HG03575 (cell line): ENCODE measurements around the gene CACYBP.
"Not testable (repeated sequence)": the region's sequence is repeated elsewhere in the genome, so short reads cannot be mapped to it uniquely, and the experiment has no call there.

Experiments
- ATAC-seq: cut with Tn5 transposase; IDR thresholded peaks from one replicate; pipeline ENCODE4 v1.9.1; 2021; ENCODE audit not compliant: unreplicated experiment, insufficient number of reproducible peaks, low FRiP score; ENCODE audit errors: extremely low read depth

The CACYBP gene

DNA sequence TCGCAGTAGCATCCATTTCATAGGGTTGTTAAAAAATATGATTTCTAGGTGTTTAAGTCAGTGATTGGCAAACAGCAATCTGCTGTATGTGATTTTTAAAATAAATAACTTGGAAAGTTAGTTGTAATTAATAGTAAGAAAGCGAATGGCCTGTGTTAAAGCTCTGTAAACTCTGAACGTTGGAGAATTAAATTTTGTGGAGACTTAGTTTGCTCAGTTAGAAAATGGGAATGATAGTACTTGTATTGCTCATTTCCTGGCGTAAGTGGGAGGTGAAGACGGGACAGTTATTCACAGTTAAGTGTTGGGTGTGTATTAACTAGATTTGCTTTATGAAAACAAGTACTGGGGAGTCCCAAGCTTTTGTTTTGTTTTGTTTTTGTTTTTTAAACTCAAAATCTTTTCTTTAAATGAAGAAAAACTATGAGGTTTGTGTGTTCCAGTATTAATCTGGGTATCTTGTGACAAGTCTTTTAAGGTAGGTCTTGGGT lies 995 bp downstream of the CACYBP start:
- no peak for ATAC-seq

DNA sequence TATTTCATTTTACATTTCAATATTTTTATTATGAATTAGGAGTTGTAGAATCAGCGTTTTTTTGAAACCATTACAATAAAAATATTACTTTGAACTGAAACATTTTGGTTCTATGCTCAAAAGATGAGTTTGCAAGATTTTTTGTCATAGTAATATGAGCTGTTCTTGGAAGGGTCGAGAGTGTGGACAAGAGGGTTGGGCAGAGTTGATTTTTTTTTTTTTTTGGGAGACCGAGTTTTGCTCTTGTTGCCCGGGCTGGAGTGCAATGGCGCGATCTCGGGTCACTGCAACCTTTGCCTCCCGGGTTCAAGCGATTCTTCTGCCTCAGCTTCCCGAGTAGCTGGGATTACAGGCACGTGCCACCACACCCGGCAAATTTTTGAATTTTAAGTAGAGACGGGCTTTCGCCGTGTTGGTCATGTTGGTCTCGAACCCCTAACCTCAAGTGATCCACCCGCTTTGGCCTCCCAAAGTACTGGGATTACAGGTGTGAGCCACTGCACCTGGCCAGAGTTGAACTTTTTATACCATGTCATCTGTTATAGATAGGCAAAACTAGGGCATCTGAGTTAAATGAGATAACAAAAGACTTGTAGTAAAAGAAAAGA lies 3.3 kb downstream of the CACYBP start:
- no peak for ATAC-seq

DNA sequence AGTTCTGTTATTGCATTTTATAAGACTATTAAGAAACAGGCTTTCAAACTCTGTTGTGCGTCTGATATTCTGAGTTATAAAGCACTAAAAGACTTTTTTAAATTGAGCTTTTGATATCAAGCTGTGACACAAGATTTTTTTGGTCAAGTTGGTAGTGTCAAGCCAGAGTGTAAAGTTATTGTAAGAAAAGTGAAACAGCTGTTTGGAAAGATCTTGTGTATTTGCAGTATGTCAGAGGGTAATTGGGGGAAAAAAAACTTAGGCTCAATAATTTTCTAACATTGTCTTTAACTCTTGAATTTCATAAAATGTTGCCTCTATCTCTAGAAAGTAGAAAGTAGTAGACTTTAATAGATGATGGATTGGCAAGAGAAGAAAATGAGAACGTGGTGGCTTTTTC lies 3.8 kb downstream of the CACYBP start:
- ATAC-seq = no peak

DNA sequence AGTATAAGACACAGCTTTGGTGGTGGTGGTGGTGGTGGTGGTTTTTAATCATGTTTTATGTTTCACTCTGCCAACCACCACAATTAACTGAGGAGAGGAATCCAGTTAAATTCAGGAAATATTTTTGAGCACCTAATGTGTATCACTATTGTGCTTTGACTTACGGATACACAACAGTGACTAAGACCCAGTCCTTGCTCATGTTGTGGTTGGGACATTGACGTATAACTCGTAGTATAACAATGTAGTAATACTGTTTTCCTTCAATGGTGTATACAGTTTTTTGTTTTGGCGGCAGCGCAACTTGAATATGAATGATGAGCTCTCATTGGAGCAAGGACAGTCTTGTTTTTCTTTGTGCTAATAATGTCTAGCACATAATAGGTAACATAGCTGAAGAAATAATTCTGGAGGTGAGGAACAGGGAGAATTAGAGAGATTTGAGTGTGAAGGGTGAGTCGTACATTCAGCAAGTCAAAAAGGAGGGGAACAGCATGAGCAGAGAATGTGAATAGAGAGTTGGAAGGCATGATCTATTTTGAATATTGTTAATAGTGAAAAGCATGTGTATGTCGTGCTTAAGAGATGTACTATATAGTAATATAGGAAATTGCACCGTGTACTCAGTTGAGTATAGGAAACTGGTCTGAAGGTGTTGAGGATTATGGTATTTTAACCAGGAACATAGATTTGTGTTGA lies 5.5 kb downstream of the CACYBP start:
- no peak for ATAC-seq

DNA sequence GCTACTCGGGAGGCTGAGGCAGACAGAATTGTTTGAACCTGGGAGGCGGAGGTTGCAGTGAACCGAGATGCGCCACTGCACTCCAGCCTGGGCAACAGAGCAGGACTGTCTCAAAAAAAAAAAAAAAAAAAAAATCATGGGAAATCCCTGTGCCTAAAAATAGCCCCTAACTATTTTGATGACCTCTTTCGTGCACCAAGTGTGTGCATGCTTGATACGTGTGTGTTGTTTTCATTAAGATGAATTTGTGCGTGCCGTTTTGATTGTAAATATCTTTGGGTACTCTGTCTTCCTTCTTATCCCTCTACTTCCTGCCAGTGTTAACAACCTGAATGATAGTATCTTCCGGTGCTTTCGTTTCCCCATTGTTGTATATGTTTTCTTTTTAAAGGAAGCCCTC lies 9.8 kb downstream of the CACYBP start:
- ATAC-seq = no peak

DNA sequence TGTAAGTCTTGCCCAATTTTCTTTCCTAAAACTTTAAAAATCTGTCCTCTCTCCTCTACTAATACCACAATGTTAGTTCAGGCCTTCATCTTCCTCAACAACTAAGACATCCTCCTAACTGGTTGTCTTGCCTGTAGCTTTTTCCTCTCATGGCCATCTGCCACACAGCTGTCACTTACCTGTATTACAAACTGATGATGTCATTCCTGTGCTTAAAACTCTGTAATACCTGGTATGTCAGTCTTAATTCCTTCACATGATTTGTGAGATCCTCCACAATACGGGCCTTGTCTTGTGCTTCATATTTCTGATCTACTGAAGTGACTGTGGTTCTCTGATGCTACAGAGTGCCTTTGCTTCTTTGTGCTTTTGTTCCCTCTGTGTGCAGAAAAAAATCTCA lies 13.7 kb downstream of the CACYBP start:
- no peak for ATAC-seq

DNA sequence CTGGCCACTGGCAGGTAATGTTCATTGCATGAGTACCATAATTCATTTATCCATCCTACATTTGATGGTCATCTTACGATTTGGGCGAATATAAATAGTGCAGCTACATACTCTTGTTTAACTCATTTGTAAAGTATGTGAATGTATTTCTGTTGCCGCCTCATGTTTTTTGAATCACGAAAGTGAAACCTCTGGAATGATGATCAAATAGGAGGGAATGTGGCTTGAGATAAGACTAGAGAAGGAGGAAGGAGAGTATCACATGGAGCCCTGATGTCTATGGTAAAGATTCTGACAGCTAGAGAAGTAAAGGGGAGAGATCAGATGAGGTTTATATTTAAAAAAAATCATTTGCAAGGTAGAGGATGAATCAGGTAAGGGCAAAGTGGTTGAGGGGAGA lies 15.5 kb downstream of the CACYBP start:
- no peak for ATAC-seq

DNA sequence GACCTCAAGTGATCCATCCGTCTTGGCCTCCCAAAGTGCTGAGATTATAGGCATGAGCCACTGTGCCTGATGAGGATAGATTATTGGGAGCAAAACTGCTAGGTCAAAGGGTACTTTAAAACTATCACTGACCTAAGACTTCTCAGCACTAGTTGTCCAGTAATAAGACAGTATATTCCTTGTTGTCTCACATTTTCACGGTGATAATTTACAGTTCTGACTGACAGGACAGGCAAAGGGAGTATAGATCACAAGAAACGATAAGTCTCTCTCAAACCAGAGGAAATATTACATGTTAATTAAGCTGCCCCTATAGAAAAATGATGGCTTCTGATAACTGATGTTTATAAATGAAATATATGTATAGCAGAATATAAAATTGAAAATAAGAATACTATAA lies 19.8 kb downstream of the CACYBP start:
- ATAC-seq = no peak

DNA sequence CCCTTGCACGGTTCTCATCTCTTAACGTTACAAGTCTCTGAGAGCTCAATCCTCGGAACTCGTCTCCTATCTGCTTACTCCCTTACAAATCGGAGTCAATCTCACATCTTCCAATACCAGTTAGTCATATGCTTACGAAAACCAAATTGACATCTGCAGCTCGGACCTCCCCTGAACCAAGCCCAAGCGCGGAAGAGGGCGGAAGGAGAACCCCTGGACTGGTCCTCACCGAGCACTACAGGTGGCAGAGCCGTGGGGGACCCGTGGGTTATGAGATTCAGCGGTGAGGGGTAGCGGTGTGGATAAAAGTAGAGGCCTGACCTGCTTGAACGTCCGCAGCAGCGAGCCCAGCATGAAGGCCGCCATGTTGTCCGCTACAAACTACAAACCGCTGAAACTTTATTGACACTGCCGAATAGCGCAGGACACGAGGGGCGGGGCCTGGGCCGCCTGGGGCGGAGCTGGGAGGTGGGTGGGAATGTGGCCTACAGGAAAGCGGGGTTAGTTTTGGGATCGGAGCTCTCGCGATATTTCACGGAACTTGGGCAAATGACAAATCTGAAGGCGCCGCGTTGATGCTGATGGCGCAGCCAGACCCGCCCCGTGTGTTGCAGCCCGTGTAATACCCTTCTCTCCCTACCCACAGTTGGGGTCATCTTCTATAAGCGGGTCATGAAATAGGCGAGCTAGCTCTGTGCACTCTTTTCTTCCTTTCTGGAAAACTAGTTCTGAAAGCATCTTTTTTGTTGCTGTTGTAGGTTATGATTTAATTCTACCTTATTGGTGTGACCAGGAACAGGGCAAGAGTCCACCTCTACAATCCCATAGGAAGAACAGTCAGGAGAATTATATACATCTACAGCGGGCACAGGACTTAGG lies 23.5 kb downstream of the CACYBP start, which contains the start of gene MRPS14:
TSS of gene MRPS14 (minus strand) at position 383 of the 879 bp plus-strand sequence. CDS start at position 366, 17 bp downstream.
- peak; percentile 76 for ATAC-seq

DNA sequence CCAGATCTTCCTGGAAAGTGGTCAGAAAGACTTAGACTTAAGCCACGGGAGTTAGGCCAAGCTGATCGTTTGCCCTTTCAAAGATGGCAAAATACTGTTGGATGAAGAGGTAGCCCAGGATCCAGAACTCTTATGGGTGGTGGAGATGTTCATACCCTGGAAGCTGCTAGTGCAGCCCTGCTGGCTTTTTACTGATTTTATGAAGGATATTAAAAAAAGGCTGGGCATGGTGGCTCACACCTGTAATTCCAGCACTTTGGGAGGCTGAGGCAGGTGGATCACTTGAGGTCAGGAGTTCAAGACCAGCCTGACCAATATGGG lies 24.1 kb downstream of the CACYBP start:
- ATAC-seq = not testable (repeated sequence)

DNA sequence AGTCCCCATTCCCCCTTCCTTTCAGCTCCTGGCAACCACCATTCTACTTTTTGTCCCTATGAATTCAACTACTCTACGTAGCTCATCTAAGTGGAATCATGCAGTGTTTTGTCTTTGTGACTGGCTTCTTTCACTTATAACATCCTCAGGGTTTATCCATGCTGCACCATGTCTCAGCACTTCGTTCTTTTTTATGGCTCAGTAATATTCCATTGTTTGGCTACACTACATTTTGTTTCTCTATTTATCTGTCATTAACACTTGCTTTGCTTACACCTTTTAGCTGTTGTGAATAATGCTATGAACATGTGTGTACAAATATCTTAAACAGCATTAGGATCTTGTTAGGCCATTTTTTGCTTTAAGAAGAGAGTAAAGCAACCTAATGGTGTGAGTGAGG lies 25.0 kb downstream of the CACYBP start:
- ATAC-seq = no peak

DNA sequence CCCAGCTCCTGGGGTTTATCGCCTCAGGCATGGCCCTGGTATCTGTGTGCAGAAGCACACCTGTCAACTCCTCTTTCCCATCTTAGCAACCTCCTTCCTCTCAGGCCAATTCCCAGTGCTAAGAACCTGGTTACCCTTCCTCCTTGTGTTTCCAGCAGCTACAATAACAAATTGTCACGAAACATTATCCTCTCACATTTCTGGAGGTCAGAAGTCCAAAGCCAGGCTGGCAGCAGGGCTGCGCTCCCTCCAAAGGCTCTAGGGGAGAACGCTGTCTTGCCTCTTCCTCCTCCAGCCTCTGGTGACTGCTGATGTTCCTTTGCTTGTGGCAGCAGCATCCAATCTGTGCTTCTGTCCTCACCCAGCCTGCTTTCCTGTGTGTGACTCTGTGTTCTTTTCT lies 34.2 kb downstream of the CACYBP start:
- ATAC-seq = no peak

DNA sequence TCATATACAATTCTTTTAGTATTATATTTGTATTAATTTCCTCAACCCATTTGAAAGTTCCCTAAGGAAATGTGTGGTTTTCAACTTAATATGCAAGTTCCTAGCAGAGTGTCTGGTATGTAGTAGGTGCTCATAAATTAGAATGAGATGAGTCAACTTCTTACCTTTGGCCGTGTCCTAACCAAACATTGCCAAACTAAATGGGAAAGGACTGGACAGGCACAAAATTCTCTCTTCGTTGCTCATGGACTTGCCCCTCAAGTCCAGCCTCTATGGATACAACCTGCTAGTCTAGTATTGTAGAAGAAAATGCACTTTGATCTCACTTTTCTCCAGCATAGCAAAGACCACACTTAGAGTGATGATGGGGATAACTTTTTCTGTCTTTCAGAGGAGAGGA lies 35.0 kb downstream of the CACYBP start:
- no peak for ATAC-seq

DNA sequence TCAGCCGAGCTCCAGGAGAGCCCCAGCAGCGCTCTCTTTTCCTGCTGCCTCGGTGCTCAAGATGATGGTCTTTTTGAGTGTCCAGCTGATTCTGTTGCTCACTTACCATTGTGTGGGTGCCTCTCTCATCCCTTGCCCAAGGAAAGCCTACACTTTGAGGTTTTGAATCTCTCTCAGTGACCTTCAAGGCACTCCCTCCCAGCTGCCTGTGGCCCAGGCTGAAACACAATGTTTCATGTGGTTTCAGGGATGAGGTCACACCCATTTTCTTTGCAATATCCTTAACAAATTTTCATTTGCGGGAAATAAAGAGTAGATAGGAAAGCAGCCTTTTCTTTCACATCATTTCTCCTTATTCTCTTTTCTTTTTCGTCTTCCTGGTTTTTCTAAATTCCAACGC lies 36.1 kb downstream of the CACYBP start:
- no peak for ATAC-seq

DNA sequence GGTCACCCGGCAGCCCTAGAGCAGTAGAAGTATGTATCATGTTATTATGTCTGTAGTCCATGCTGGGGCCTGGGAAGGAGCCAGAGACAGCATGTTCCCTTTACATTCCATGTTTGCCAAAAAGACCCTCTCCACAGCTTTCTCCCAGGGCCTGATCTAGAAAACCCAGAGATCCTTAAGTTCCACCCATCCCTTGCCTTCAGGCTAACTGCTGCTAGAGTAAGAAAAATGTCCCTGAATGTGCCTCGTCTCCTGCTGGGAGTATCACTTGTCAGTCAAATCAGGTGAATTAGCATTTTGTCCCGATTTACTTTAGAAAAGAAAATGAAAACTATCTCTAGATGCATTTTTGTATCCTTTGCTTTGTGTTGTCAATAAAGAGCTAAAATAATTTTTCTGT lies 36.7 kb downstream of the CACYBP start:
- ATAC-seq = no peak

DNA sequence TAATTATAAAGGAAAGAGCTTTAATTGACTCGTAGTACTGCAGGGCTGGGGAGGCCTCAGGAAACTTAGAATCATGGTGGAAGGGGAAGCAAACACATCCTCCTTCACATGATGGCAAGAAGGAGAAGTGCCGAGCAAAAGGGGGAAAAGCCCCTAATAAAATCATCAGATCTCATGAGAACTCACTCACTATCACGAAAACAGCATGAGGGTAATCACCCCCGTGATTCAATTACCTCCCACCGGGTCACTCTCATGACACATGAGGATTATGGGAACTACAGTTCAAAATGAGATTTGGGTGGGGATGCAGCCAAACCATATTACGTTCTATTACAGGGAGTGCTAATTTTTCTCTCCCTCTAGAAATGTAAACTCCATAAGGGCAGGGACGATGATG lies 37.7 kb downstream of the CACYBP start:
- no peak for ATAC-seq

DNA sequence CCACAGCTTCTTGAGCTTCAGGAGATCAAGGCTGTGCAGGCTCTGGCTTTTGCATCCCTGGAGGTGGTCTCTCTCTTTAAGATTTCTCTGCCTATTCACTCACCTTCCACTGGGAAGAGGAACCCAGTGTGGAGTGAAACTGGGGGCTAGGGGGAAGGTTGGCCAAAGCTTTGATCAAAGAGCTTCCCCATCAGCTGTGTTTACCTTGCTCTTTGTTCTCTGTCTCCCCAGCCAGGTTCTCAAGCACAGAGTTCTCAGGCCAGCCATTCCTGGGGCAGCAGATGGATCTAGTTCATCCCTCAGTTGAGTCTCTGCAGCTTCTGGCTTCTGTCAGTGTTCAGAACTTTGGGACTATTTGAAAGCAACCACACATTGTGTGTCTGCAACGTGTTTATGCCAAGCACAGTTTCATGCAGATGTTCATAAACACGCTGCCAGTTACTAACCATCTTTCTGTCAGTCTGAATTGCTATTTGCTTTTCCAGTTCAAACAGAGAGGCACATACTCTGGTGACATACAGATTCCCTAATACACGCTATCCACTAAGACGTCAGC lies 40.7 kb downstream of the CACYBP start:
- no peak for ATAC-seq

DNA sequence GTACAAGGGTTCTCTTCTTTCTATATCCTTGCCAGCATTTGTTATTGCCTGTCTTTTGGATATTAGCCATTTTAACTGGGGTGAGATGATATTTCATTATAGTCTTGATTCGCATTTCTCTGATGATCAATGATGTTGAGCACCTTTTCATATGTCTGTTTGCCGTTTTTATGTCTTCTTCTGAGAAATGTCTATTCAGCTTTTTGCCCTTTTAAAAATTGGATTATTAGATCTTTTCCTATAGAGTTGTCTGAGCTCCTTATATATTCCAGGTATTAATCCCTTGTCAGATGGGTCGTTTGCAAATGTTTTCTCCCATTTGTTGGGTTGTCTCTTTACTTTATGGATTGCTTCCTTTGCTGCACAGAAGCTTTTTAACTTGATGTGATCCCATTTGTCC lies 42.9 kb downstream of the CACYBP start:
- no peak for ATAC-seq

DNA sequence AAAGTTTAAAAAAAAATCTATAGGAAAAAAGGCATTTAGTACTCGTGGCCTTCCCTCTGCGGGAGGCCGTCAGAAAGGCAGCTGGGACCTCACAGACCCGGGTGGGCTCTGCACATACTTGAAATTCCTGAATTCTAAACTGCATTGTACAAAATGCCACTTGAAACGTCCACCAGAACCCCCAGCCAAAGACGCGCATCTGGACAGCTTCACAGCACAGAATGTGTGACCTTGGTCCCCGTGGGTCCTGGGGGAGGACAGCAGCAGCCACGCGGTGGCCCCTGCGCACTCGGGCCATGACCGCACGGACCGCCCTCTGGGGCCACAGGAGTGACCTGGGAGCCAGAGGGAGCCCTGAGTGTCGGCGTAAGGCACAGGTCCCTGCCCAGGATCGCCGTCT lies 44.1 kb downstream of the CACYBP start:
- ATAC-seq = no peak

DNA sequence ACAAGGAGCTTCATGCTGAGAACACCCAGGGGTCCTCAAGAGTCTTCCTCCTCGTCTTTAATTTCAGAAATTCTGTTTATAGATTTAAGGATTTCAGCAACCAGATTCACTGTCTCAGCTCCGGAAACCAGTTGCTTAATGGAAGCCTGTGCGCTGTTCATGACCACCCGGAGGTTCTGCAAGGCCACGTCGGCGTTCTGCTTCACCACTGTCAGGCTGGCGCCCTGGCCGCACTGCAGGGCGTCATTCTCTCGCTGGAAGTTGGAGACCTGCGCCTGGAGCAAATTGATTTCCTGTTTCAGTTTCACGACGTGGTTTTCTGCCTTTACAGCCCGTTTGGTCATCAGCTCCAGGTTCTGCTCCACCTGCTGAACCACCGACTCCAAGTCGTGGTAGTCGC lies 44.8 kb downstream of the CACYBP start:
- not testable (repeated sequence) for ATAC-seq
